Measurements from ENCODE around the gene SMIM45.

Gene SMIM45

DNA sequence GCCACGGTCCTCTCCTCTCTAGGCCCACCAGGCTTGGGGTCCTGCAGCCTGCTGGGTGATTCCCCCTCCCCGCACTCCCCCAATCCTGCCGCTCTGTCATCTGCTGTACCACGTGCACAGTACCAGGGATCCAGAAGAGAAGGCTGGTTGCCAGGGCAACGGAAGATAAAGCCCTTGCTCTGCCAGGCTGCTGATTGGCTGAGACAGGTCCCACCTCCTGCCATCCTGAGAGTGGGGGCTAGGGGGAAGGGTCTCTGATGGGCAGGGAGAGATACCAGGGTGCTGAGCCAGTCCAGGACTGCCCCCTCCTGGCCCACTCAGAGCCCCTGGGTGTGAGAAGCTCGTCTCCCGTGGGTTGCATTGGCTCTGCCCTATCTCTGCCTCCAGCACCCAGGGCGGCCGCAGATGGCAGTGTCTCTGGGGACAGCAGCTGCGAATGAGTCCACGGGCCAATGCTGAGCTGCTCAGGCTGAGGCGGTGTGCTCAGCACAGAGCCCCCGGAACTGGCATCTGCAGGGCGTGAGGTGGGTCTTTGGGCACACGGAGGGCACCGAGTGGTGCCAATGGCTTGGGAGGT lies at the start of gene SMIM45:
TSS of gene SMIM45 (plus strand) at position 253 of the 577 bp plus-strand sequence.
- no peak for DNase-seq

DNA sequence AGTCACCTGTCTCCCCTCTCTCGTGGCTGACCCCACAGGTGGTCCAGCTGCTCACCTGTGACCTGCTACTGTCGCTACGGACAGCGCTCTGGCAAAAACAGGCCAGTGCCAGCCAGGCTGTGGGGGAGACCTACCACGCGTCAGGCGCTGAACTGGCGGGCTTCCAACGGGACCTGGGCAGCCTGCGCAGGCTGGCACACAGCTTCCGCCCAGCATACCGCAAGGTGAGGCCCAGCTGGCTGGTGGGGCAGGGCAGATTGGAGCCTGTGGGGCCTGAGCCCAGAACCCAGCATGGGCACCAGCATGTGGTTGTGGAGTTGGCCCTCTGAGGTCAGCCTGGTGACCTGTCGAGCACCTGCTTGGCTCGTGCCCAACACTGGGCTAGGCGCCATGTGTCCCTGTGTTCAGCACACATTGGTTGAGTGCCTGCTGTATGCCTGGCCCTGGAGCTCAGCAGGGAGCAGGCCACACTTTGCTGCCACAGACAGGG lies 49.0 kb upstream of the SMIM45 start:
- DNase-seq = no peak

DNA sequence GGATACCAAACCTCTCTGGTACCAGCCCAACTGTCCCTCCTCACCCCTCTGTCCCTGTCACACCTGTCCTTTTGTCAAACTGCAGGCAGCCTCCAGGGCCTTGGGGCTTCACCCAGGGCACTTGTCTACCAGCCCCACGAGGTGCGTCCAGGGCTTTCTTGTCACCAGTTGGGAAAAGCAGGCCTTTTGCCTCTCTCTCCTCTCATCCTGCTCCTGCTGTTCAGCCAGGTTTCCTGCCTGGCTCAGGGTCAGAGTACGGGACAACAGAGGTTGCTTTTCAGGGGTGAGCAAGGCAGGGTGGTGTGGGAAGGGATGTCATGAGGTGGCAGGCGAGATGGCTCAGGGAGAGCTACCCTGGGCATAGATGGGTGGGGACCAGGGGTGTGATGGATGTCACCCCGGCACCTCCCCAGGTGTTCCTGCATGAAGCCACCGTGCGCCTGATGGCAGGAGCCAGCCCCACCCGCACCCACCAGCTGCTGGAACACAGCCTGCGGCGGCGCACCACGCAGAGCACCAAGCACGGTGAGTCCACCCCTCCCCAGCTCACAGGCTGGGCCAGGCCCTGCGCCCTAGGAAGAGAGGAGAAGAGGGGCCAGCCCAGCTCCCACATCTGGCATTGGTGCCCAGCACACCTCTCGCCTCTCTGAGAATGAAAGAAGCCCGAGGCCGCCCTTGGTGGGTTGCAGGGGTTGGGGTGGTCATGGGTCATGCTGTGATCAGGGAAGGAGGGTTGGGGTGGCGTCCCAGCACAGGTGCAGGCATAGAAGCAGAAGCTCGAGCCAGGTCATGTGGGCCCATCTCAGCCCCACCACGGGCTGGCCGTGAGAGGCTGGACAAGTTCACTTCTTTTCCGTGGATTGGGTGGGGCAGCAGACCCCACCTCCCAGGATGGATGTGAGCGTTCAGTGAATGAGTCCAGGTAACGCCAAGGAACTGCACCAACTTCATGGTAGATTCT lies 47.2 kb upstream of the SMIM45 start:
- DNase-seq = no peak

DNA sequence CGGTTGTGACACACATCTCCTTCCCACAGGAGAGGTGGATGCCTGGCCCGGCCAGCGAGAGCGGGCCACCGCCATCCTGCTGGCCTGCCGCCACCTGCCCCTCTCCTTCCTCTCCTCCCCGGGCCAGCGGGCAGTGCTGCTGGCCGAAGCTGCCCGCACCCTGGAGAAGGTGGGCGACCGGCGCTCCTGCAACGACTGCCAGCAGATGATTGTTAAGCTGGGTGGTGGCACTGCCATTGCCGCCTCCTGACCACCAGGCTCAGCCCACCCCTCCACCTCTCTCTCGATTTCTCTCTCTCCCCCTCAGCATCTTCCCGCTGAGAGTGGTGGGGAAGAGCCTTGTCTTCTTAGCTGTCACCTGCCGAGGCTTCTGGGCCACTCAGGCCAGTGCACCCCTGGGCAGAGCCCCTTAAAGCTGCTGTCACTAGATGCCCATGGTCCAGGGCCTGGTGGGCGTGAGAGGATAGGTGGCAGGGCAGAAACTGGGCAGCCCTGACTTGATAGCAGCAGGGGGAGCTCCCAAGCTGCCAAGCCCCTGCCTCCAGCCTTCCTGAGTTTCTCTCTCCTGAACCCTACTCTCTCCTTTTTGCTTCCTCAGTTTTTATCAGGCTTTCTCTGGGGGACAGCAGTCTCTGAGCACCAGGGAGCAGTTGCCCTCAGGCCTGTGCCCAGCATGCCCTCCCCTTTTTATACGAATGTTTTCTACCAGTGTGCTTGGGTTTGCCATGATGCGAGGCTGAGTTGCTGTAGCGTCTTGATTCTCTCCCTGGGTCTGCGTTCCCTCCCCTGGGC lies 46.3 kb upstream of the SMIM45 start:
- DNase-seq = no peak

DNA sequence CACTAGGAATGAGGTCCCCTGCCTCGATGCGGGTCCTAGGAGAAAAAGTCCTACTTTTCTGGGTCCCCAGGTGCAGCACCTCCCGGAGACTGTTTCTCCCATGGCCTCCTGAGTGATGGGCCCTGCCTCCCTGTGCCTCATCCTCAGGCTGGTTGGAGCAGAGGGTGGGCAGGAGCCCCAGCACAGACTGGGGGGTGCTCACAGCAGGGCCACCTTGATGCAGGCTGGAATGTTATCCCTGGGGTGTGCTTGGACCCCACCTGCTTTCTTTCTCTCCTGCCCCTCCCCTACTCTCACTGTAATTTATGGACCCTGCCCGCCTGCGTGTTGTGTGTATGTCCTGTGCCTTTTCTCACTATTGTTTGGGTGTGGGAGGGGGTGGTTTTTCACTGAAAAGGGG lies 45.1 kb upstream of the SMIM45 start:
- no peak for DNase-seq

DNA sequence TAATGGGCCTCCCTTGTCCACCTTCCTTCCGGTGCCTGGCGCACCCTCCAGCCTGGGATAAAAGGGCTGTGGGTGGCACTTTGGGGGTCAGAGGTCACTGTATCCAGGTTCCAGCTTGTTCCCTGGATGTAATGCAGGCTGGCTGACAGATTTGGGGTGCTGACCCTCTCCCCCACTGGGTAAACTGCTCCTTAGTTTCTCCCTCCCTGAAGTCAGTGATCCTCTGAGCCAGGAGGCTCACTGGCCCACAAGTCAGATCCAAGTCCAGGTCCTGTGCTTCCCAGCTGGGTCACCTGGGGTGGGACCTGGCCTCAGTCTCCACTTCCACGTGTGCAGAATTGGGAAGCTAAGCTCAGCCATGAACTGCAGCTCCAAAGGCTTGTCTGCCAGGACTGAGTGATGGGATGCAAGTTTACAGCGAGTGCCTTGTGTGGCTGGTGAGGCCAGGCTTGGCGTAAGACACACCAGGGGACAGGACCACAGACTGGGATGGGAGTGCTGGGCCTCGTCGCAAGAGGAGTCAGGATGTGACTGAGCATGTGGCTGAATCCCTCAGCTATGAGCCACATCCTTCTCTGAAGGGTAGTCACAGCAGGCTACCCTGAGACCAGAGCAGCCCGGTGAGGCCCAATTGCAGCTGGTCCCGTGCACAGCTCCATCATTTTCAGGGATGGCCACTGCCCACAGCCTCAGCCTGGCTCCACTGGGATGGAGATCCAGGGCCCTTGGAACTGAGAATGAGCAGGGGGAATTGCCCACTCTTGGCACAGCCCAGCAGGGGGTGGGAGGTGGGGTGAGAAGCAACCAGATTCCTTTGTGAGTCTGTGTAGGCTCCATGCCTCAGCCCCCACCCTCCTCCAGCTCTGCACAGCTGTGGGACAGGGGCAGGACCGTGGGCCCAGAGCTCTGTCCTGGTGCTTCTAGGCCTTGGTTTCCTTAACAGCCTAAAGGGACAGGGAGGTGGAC lies 44.2 kb upstream of the SMIM45 start:
- DNase-seq = no peak

DNA sequence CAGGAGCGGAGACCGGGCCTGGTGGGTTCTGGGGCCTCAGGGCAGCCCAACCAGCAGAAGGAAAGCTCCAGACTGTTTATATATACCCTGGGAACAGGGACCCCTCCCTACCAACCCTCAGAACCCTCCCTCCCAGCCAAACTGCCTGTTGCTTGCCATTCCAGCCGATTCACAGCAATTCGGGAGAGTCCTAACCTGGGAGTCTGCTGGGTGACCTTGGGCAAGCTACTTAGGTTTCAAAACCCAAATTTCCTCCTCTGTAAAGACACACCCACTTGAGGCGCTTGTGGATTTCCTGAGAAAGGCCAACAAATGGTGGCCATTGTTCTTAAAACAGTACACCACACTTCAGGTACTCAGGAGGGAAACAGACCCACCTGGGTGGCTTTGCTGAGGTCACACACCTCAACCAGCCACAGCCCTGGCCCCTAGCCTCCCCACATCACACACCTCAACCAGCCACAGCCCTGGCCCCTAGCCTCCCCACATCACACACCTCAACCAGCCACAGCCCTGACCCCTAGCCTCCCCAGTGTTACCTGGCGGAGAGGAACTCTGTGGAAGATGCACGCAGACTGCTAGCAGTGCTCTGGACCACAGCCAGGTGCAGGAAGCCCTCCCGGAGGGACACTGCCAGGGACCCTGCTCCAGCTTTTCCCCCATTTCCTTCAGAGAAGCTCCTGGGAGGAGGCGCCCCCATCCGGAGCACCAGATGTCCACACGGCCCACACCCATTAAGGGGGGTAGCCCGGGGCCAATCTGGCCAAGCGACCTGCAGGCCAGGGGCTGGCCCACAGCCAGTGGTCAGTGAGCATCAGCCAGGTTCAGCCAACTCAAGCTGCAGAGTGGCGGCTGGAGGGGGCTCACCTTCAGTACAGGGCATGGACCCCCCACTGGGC lies 43.3 kb upstream of the SMIM45 start:
- DNase-seq = no peak

DNA sequence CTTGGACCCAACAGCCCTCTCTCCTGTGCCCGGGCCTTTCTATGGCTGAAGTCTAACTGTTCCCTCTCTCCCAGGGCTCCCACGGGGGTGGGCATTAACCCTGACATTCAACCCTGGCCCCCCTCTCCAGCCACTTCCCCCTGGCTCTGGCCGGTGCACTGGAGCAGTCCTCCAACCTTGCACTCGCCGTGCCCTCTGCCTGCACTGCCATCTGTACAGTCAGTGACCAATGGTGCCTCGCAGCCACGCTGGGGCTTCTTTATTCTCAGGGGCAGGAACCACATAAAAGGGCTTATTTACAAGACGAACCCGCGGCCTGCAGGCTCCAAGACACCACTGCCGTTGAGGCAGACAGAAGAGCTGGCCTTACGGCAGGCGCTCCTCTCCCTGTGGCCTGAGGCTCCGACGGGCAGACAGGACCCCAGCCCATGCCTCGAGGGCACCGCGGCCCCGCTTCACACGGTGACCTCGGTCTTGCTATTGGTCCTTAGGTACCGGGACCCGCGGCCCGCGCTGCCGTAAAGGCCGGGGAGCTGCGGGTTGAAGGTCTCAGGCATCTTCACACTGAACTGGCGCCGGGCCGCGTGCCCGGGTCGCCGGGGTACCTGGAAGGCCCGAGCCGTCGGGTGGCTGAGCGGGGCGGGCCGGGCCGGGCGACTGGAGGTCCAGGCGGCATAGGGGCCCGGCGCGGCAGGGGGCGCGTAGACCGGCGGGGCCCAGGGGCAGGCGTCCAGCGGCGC lies 42.5 kb upstream of the SMIM45 start:
- DNase-seq = no peak

DNA sequence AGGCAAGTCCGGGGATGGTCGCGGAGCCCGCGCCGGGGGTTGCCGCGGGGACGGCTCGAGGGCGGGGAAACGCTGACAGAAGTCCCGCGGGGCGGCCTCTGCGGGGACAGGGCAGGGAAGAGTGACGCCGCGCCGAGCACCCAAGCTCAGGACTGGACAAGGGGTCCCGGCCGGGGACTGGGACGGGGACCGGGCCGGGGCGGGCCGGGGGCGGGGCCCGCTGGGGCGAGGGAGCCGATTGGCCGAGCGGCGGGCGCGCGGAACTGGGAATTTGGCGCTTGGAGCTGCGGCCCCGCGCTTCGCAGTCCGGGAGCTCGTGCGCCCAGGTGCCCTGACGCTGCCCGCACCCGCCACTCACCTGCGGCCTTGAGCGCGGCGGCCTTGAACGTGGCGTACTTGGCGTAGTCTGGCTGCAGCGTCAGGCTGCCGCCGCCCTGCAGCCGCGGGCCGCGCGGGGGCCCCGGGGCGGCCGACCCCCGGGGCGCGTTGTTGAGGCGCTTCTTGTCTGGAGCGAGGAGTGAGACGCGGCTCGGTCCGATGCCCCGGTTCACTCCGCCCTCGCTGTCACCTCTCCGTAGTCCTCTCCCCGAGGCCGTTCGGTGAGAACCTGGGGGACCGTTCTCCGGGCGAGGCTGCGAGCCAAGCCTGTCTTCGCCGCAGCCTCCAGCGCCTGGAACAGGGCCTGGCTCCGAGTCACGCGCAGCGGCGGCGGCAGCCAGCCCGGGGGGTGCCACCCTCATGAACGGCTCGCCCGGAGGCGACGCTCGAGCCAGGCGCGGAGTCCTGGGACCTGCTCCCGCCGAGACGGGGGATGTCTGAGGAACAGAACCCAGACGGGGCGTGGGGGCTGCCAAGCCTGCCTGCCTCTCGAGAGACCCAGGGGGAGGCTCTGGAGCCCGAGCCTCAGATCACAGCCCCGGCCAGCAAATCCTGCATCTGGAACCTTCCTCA lies 41.6 kb upstream of the SMIM45 start:
- DNase-seq = no peak

DNA sequence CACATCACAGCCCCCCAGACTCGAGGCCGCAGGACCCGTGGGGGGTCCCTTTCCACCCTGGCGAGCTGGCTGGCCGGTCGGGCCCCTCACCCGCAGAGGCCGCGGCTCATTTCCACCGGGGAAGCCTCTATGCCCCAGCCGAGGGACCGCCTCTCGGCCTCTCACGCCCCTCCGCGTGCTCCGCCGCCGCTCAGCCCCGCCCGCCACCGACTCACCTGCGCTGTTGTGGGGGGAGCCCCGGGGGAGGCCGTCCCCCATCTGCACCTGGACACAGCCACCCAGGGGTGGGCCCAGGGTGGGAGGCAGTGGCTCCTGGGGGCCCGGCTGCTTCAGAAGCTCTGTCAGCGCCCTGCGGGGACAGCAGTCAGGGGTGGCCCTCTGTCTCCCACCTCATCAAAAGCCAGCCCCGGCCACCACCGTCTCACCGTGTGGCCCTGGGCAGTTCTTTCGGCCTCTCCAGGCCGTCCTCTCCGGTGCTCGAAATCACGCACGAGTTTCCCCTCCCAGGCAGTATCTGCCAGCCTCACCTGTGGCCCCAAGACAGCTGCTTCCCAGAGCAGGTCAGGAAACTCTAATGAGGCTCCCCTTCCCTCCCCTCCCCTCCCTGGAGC lies 40.8 kb upstream of the SMIM45 start:
- no peak for DNase-seq

DNA sequence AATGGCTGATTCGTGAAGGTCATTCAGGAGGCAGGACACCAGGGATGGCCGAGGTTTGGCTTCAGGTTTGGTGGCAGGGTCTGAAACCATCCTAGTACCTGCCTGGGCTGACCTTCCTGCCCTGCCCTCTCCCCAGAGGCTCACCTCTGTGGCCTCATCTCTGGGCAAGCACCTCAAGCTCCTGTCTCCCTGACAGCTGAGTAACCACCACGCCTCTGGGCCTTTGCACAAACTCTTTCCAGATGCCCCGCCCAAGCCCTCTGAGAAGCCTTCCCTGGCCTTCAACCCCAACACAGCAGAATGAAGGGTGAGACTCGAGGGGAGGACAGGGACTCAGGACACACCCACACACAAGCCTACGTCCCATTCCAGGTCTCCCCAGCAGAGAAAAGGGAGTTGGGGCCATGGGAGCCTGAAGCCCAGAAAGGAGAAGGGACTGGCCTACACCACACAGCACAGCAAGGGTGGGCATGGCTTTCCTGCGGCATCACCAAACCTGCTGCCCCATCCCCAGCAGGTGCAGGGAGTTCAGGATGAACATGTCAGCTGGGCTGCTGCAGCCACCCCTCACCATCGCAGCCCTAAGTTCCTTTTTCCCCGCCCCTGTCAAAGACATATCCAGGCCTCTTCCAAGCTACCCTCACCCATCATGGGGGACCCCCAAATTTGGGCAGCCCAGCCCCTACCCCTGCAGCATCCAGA lies 39.5 kb upstream of the SMIM45 start:
- DNase-seq = no peak

DNA sequence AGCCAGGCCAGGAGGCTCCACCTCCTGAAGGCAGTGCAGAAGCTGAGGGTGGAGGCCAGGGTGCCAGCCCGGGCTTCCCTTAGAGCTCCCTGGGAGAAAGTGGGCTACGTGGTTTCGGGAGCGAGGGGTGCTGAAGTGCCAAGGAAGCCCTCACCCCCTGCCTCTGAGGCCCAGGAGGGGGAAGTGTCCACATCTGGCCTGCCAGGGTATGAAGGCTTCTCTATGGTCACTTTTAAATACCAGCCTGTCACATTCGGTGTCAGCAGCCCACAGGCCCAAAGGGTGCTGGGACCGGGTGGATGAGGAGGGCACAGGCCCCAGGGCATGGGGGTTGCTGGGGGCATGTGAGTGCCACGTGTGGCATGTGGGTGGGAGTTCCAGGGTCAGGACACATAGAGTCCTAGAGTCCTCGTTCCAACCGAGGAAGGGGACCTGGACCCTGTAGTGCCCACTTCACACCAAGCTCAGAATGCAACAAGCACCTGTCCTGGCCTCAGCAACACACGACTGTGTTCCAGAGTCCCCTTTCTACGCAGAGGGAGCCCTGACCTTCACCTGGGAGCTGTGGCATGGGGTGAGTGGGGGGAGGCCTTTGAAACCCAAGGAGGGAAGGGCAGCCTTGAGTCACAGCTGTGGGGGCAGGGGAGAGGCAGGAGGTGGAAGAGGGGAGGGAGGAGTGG lies 38.8 kb upstream of the SMIM45 start:
- no peak for DNase-seq

DNA sequence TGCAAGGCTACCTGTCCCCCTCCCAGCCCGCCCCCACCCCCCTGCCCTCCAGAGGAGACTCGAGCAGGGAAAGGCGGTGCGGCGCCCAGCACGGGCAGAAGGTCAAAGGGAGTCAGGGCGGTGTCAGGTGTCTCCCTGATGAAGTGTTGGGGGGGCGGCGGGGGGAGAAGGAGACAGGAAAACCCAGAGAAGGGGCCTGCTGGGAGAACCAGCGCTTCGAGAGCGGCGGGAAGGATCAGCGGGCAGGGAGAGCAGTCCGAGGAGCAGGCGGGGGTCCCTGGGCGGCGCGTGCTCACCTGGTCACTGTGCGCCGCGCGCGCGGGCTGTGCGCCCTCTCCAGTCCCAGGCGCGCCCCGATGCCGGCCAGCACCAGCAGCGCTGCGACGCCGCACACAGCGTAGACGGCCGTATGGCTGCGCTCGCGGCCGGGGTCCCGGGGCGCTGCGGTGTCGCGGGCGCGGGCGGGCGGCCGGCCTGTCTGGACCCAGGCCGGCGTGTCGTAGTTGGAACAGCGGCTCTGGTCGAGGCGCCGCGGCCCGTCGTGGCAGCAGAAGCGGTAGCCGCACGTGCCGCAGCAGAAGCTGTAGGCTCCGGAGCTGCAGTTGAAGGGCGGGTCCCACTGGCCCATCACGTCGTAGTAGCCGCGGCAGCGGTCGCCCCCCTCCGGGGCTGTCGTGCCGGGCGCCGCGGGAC lies 38.0 kb upstream of the SMIM45 start:
- no peak for DNase-seq

DNA sequence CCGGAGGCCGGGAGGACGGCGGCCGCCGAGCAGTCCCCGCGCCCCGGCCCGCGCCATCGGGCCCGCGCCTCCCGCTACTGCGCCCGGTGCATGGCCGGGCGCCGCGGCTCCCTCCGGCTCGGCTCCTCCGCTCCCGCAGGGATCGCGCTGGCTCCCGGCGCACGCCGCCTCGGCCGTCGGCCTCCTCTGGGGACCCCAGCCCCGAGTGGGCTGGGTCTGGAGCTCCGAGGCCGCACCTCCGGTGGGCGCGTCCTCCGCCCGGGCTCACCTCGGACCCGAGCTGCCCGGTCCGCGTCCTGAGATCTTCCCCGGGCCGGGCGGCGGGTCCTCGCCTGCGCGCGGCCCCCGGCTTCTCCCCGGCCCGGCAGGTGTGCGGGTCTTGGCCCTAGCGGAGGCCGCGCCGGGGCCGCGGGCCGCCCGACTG lies 37.3 kb upstream of the SMIM45 start:
- no peak for DNase-seq

DNA sequence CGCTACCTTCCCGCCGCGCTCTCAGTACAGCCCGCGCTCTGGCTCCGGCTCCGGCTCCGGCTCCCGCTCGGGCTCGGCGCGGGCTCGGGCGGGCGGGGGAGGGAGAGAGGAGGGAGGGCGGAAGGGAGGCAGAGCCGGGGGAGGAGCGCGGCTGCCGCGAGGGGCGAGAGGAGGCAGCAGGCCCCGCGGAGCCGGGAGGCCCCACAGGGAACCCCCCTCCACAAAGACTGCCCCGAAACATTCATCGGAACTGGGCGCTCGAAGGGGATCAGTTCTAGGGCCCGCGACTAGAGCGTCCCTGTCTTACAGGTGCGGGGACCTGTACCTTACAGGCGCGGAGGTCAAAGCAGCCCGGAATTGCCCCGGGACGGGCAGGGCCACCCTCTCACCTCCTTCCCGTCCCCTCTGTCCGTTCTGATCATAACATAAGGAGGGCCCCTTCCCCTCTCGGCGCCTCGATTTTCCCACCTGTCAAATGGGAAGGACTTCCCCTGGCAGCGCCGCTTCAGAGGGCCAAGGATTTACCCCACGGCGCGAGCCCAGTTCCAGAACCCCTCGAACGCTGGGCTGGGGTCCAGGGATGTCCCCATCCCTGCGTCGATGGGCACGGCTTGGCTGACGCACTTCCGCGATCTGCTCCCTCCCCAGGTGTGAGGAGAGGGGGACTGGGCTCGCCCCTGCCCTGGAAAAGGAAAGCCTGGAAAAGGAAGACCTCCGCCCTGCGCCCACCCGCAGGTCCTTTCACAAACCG lies 36.7 kb upstream of the SMIM45 start, which contains the start of gene SHISA8:
TSS of gene SHISA8 (minus strand) at position 40 of the 751 bp plus-strand sequence. CDS start 407 bp downstream, outside the sequence.
- DNase-seq = peak; percentile 38 to 49

Measured in stimulated activated CD4-positive, alpha-beta T cell treated with anti-CD3 and anti-CD28 coated beads, Interleukin-2, amount 100 ng/mL, for 48 hours (primary cell).